GM12864 (cell line): Measurements from ENCODE around the gene ANKRD50.

Source experiments
- DNase-seq: peaks from one replicate; pipeline ENCODE4 v3.0.0-alpha.2; 2011; ENCODE audit warnings: low read depth
- H3K4me3 ChIP-seq: 2 replicates; pipeline ENCODE4 v1.5.1; 2011; ENCODE audit warnings: mild to moderate bottlenecking, low read depth, low read length, control low read depth
- TF ChIP-seq, protein P1 (sequence below): IDR thresholded peaks from 2 replicates; pipeline ENCODE4 v1.5.1; 2011; ENCODE audit warnings: low read depth, mild to moderate bottlenecking, moderate library complexity, low read length, control low read depth, inconsistent platforms; ENCODE audit errors: missing control alignments

Gene ANKRD50

DNA sequence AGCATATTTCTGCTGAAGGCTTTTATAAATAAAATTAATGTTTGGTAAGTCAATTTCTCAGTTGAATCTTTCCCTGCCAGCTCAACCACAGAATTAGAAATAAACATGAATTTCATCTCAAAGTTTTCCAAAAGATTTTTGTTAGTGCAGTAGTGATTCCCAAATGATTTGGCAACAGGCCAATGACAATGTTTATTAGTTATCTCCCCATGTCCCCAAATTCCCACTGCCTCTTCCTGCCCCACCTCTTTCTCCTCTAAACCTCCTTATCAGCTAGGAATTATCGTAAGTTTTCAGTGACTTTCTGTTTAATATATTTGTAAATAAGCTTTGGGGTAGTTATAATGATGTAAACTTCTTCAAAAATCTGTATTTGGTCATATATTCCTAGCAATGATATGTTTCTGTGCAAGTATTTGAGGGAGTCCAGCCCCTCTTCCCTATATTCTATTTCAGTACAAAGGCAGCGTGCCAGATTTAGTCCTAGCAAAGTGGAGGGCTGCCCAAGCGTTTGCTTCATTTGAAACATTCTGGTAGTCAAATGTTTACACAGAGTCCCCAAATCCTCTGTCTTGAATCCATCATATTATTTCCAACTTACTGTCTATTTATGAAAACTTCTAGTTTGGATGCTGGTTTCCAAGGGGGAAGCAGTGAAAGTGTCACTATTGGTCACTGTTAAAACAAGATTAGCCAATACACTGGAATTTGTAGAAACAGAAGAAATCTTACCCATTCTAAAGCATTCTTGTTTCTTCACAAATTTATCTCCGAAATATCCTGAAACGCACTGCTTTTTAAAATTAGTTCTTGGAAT is 33.7 kb upstream of the ANKRD50 start:
- no peak for DNase-seq
- TF ChIP-seq, protein P1, sequence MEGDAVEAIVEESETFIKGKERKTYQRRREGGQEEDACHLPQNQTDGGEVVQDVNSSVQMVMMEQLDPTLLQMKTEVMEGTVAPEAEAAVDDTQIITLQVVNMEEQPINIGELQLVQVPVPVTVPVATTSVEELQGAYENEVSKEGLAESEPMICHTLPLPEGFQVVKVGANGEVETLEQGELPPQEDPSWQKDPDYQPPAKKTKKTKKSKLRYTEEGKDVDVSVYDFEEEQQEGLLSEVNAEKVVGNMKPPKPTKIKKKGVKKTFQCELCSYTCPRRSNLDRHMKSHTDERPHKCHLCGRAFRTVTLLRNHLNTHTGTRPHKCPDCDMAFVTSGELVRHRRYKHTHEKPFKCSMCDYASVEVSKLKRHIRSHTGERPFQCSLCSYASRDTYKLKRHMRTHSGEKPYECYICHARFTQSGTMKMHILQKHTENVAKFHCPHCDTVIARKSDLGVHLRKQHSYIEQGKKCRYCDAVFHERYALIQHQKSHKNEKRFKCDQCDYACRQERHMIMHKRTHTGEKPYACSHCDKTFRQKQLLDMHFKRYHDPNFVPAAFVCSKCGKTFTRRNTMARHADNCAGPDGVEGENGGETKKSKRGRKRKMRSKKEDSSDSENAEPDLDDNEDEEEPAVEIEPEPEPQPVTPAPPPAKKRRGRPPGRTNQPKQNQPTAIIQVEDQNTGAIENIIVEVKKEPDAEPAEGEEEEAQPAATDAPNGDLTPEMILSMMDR, result no peak
- no peak overlapping the region for H3K4me3 ChIP-seq

DNA sequence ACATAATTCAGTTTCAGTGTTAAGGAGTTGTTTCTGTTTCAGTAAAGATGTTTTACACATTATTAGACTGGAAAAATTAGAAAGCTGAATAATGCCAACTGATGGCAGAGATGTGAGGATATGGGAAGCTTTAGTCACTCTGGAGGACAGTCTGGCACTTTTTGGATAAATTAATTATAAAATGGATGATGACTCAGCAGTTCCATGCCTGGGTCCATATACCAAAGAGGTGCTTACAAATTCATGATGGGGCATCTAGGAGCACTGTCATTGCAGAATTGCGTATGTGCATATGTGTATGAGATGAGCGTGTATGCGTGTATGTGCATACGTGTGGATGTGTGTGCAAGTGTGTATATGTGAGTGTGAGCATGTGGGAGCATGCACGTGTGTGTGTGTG is 31.2 kb upstream of the ANKRD50 start:
- TF ChIP-seq, protein P1, result no peak
- no peak for DNase-seq
- H3K4me3 ChIP-seq, result no peak overlapping the region

DNA sequence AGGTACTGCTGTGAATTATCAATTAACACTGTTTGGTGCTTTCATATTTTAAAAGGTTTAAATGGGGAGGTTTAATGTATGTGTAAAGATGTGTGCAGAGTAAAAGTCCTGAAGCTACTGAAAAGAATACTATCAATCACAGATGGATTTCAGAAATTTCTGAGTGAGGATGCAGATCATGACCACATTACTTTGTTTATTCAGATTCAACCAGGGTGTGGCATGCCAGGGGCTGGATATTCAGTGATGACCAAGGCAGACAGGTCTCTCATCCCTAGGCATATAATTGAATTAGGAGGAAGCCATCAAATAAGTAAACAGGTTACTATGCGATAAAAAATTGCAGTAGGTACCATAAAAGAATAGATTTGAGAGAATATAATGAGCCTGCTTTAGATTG is 28.0 kb upstream of the ANKRD50 start:
- DNase-seq, result no peak
- H3K4me3 ChIP-seq, result no peak overlapping the region
- TF ChIP-seq, protein P1, result no peak

DNA sequence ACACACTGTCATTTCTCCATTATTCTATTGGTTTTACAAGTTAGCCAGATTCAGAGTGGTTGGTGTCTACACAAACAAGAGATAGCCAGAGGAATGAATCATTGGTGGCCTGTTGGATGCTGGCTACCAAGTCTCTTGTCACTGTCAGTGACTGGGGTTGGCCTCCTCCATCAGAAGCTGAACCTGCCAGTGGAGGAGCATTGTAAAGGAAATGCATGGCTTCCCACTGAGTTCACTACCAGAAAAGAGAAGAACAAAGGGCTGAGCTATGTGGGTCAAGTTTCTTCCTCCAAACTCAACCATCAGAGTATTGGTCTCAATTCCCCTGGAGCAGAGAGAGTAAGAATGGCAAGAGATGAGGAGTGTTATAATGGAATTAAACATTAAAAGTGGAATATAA is 26.5 kb upstream of the ANKRD50 start:
- TF ChIP-seq, protein P1, result no peak
- no peak overlapping the region for H3K4me3 ChIP-seq
- DNase-seq, result no peak

DNA sequence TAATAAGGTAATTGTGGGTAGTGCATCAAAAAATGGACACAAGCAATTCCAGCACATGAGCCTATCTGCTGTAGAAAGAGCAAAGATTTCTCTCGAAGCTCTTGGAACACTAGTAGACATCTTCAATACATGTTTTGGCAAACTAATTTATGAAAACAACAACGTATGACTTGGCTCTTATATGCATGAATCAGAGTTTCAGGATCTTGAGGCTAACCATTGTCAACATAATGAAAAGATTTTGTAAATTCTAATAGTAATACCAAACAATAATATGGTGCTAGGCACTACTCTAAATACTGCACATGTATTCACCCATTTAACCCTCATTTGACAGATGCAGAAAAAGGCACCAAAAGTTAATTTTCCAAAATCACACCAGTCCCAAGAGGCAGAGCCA is 25.1 kb upstream of the ANKRD50 start:
- no peak overlapping the region for H3K4me3 ChIP-seq
- TF ChIP-seq, protein P1, result no peak
- DNase-seq, result no peak

DNA sequence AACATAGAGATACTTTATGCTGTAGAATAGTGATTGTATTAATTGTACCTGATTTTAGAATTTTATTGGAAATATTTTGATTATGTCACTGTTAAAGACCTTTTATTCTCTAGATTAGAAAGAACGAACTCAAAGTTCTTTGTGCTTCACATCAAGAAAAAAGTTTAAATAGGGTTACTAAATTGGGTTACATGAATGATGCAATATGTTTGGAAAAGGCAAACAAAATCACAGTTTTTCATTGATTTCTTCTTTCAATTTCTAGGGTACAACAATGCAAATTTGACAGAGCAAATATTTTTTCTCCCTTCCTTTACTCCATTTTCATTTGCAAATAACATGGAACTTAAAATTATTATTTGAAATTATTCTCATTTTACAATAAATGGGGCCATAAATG is 24.0 kb upstream of the ANKRD50 start:
- no peak overlapping the region for H3K4me3 ChIP-seq
- TF ChIP-seq, protein P1, result no peak
- no peak for DNase-seq

DNA sequence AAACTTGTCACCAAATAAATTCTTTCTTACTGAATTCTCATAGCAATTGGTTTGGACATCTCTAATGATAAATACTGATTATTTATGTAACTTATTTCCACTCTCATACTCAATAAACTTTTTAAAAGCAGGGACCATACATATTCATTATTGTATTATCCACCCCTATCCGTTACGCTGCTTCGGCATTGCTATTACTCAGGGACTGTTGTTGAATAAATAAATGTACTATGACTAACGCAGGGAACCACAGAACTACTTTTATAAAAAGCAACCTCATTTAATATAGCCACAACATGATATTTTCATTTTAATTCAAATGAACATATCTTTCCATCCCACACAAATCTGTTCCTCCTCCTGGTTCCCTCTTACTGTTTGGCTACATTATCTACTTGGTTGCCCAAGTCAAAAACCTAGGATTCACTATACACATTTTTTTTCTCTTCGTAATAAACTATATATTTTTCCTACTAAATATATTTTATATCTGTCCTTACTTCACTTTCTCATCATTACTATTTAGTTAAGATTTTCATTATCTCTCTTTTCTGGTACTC is 14.9 kb upstream of the ANKRD50 start:
- no peak overlapping the region for H3K4me3 ChIP-seq
- TF ChIP-seq, protein P1, result no peak
- DNase-seq, result no peak
